GM11168 (cell line): Measurements from ENCODE around the gene TRIM10.

Source experiments
- in situ Hi-C: fragments of 300-500 bp; cut with MboI; formaldehyde crosslinking; loops from one replicate; pipeline ENCODE4 v1.12.0; 2022; ENCODE audit warnings: low sequenced_read_pairs; ENCODE audit not compliant: unreplicated experiment

TRIM10 gene

GRCh38 chr6:30102414-30102969 is 58.5 kb downstream of the TRIM10 start:
- in situ Hi-C loops, result loop anchor here (5.0 kb wide), 1 partner anchor 60 kb away; the partner anchor contains the start of genes TRIM10 and TRIM15
